Hepatocyte (in vitro differentiated cells): ENCODE data around the gene CDH12. TPM values are rescaled to one million over a fixed set of nuclear protein-coding genes. Genes with fewer than 3 reads are reported as not detected.

Experiments
- DNase-seq: peaks from one replicate; pipeline ENCODE4 v3.0.0-alpha.2; 2016; ENCODE audit warnings: low spot score
- H2AFZ ChIP-seq: fragments of 200-600 bp; sonication (generic); 2 replicates; pipeline ENCODE4 v1.6.0; 2016; ENCODE audit warnings: antibody characterized with exemption, mild to moderate bottlenecking
- H3K27ac ChIP-seq: fragments of 200-600 bp; sonication (generic); 2 replicates; pipeline ENCODE4 v1.5.1; 2016; ENCODE audit warnings: mild to moderate bottlenecking
- H3K27me3 ChIP-seq: fragments of 200-600 bp; sonication (generic); 2 replicates; pipeline ENCODE4 v1.6.1; 2016
- H3K36me3 ChIP-seq: fragments of 200-600 bp; sonication (generic); replicated peaks from 2 replicates; pipeline ENCODE4 v1.5.1; 2016; ENCODE audit warnings: low read depth; ENCODE audit not compliant: insufficient read depth
- H3K4me1 ChIP-seq: fragments of 200-600 bp; sonication (generic); 2 replicates; pipeline ENCODE4 v1.5.1; 2016; ENCODE audit warnings: mild to moderate bottlenecking, moderate library complexity; ENCODE audit not compliant: insufficient read depth
- H3K4me2 ChIP-seq: fragments of 200-600 bp; sonication (generic); 2 replicates; pipeline ENCODE4 v1.6.0; 2016
- H3K4me3 ChIP-seq: fragments of 200-600 bp; sonication (generic); 2 replicates; pipeline ENCODE4 v1.5.1; 2016; ENCODE audit warnings: mild to moderate bottlenecking
- H3K79me2 ChIP-seq: fragments of 200-600 bp; sonication (generic); 2 replicates; pipeline ENCODE4 v1.6.0; 2017; ENCODE audit warnings: mild to moderate bottlenecking
- H3K9me2 ChIP-seq: fragments of 200-600 bp; sonication (generic); replicated peaks from 2 replicates; pipeline ENCODE4 v1.6.0; 2017; ENCODE audit warnings: mild to moderate bottlenecking; ENCODE audit not compliant: insufficient read depth
- H3K9me3 ChIP-seq: fragments of 200-600 bp; sonication (generic); 2 replicates; pipeline ENCODE4 v1.5.1; 2016; ENCODE audit warnings: low read depth, mild to moderate bottlenecking
- H4K20me1 ChIP-seq: fragments of 200-600 bp; sonication (generic); 2 replicates; pipeline ENCODE4 v1.6.0; 2016; ENCODE audit warnings: mild to moderate bottlenecking; ENCODE audit not compliant: insufficient read depth, poor library complexity, severe bottlenecking
- EZH2 ChIP-seq: fragments of 200-600 bp; sonication (generic); IDR thresholded peaks from 2 replicates; pipeline ENCODE4 v1.6.1; 2016; ENCODE audit warnings: antibody characterized with exemption, mild to moderate bottlenecking, borderline replicate concordance
- EZH2phosphoT487 ChIP-seq: fragments of 200-600 bp; sonication (generic); IDR thresholded peaks from one replicate; pipeline ENCODE4 v1.6.1; 2018; ENCODE audit warnings: antibody characterized with exemption, mild to moderate bottlenecking, low read depth, moderate library complexity; ENCODE audit not compliant: unreplicated experiment, severe bottlenecking
- WGBS: methylation state at CpG from one replicate; pipeline ENCODE4 v1.1.6; 2016; ENCODE audit warnings: low lambda C conversion rate; ENCODE audit errors: missing lambda C conversion rate; 5-methylcytosine and 5-hydroxymethylcytosine counted together
- polyA plus RNA-seq: library from polyadenylated mRNA; unstranded; fragments of >200 nt; fragmentation: Nextera tagmentation; extraction: Ambion mirVana; gene quantifications from 2 replicates; pipeline ENCODE4 v1.2.1, GENCODE V29; 2016
- total RNA-seq: library from RNA; depleted of rRNA; stranded (reverse); fragments of >200 nt; gene quantifications from 2 replicates; pipeline ENCODE4 v1.2.3, GENCODE V29; 2014
- TF ChIP-seq, protein P1 (sequence below): fragments of 200-600 bp; sonication (generic); IDR thresholded peaks from 2 replicates; pipeline ENCODE4 v1.5.1; 2016; ENCODE audit warnings: antibody characterized with exemption, mild to moderate bottlenecking; ENCODE audit not compliant: poor library complexity

CDH12 gene
- total and polyA plus RNA-seq, 2 experiments from 2014 or later, result 15.4 to 44.5 TPM

DNA sequence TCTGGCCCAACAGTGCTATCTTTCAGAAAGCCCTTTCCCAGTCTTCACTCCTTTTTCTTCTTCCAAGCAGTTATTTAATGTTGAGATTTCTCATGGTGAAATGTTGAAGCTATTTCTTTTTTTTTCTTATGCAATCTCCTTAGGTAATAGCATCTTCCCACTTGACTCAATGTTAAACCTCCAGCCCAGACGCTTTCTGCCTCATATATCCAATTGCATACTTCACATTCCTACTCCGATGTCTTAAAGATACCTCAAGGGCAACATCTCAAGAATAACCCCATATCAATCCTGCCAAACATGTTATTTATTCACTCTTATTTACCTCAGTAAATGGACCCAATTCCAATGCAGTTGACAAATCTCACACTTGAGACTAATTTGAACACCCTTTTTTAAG, 187.3 kb downstream of the CDH12 start:
- H3K4me1 ChIP-seq, result no peaks in the 10 kb centered on the region
- H3K36me3 ChIP-seq, result no peaks in the 10 kb centered on the region
- no peaks in the 10 kb centered on the region for H3K27me3 ChIP-seq
- H3K9me2 ChIP-seq, result no peaks in the 10 kb centered on the region
- H3K4me3 ChIP-seq, result no peak overlapping the region
- H3K4me2 ChIP-seq, result no peak overlapping the region
- H4K20me1 ChIP-seq, result no peaks in the 10 kb centered on the region
- no peak overlapping the region for H2AFZ ChIP-seq
- TF ChIP-seq, protein P1, sequence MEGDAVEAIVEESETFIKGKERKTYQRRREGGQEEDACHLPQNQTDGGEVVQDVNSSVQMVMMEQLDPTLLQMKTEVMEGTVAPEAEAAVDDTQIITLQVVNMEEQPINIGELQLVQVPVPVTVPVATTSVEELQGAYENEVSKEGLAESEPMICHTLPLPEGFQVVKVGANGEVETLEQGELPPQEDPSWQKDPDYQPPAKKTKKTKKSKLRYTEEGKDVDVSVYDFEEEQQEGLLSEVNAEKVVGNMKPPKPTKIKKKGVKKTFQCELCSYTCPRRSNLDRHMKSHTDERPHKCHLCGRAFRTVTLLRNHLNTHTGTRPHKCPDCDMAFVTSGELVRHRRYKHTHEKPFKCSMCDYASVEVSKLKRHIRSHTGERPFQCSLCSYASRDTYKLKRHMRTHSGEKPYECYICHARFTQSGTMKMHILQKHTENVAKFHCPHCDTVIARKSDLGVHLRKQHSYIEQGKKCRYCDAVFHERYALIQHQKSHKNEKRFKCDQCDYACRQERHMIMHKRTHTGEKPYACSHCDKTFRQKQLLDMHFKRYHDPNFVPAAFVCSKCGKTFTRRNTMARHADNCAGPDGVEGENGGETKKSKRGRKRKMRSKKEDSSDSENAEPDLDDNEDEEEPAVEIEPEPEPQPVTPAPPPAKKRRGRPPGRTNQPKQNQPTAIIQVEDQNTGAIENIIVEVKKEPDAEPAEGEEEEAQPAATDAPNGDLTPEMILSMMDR, result no peak
- TF ChIP-seq EZH2 (no peak), EZH2phosphoT487 (no peak)
- H3K27ac ChIP-seq, result no peak overlapping the region
- DNase-seq, result no peak
- no peaks in the 10 kb centered on the region for H3K79me2 ChIP-seq
- H3K9me3 ChIP-seq, result no peaks in the 10 kb centered on the region
- WGBS, result 54% methylated on average over 2 of the region's 2 CpGs

DNA sequence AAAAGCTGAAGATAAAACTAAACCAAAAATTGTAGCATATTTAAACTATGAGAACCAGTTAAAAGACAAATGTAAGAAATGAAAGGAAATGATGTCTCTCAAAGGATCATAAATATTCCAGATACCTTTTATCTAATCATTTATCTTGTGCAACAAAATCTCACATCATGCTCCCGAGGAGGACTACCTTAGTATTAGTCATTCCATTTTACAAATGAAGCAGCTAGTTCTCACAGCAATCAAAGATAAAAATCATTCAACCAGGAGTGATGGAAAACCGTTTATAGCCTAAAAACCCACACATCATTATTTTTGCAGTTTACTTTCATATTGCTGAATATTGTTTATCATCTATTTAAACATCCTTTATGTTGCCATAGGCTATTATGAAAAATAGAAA, 190.0 kb downstream of the CDH12 start:
- Histone ChIP-seq H3K9me2 (no peaks in the 10 kb centered on the region), H3K27me3 (no peaks in the 10 kb centered on the region), H3K4me2 (no peak overlapping the region), H4K20me1 (no peaks in the 10 kb centered on the region), H3K36me3 (no peaks in the 10 kb centered on the region), H3K27ac (no peak overlapping the region), H2AFZ (no peak overlapping the region), H3K4me3 (no peak overlapping the region), H3K79me2 (no peaks in the 10 kb centered on the region), H3K9me3 (no peaks in the 10 kb centered on the region), H3K4me1 (no peaks in the 10 kb centered on the region)
- no peak for DNase-seq
- 38% methylated on average over 2 of the region's 2 CpGs for WGBS
- TF ChIP-seq EZH2phosphoT487 (no peak), EZH2 (no peak)
- TF ChIP-seq, protein P1, result no peak

DNA sequence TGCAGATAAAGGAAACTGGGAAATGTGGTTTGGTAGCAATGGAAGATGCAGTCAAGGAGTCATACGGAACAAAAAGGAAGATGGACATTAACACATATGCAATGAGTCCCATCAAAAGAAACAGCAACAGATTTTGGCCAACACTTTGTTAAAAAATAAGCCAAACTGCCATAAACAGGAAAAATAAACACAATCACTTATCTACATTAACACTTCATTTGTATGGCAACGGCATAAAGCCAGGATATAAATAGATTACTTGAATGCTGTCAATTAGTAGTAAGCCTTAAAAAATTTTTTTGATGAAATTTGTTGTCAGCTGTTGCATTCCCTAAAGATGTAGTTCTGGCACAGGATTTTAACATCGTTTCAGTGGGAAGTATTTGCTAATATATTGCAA, 190.8 kb downstream of the CDH12 start:
- no peaks in the 10 kb centered on the region for H3K79me2 ChIP-seq
- H3K27me3 ChIP-seq, result no peaks in the 10 kb centered on the region
- H3K27ac ChIP-seq, result no peak overlapping the region
- 45% methylated on average over 3 of the region's 3 CpGs for WGBS
- no peaks in the 10 kb centered on the region for H4K20me1 ChIP-seq
- DNase-seq, result no peak
- H3K4me2 ChIP-seq, result no peak overlapping the region
- H3K4me3 ChIP-seq, result no peak overlapping the region
- H2AFZ ChIP-seq, result no peak overlapping the region
- H3K9me2 ChIP-seq, result no peaks in the 10 kb centered on the region
- no peaks in the 10 kb centered on the region for H3K9me3 ChIP-seq
- TF ChIP-seq, protein P1, result no peak
- TF ChIP-seq EZH2 (no peak), EZH2phosphoT487 (no peak)
- no peaks in the 10 kb centered on the region for H3K36me3 ChIP-seq
- no peaks in the 10 kb centered on the region for H3K4me1 ChIP-seq

DNA sequence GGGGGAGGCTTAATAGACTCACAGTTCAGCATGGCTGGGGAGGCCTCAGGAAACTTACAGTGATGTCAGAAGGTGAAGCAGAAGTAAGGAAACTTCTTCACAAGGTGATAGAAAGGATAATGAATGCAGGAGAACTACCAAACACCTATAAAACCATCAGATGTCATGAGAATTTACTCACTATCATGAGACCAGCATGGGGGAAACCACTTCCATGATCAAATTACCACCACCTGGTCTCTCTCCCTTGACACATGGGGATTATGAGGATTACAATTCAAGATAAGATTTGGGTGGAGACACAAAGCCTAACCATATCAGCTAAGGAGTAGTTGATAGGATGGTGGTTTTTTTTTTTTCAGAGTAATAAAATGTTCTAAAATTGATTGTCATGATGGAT, 201.8 kb downstream of the CDH12 start:
- H3K9me2 ChIP-seq, result no peaks in the 10 kb centered on the region
- no peaks in the 10 kb centered on the region for H3K79me2 ChIP-seq
- no peaks in the 10 kb centered on the region for H3K9me3 ChIP-seq
- no peaks in the 10 kb centered on the region for H4K20me1 ChIP-seq
- no peaks in the 10 kb centered on the region for H3K27me3 ChIP-seq
- no peak for DNase-seq
- no peaks in the 10 kb centered on the region for H3K4me1 ChIP-seq
- no peak overlapping the region for H3K27ac ChIP-seq
- TF ChIP-seq EZH2 (no peak), EZH2phosphoT487 (no peak)
- TF ChIP-seq, protein P1, result no peak
- no peaks in the 10 kb centered on the region for H3K36me3 ChIP-seq
- H3K4me2 ChIP-seq, result no peak overlapping the region
- no peak overlapping the region for H2AFZ ChIP-seq
- no peak overlapping the region for H3K4me3 ChIP-seq
